ENCODE data around the gene GSE1.

The GSE1 gene

GRCh38 chr16:85680352-85680944 is 67.3 kb downstream of the GSE1 start:
- TF ChIP-seq TARDBP (IDR thresholded peaks at IDR 0.05): no peak
- no peak for TF ChIP-seq BHLHE40 (IDR thresholded peaks at IDR 0.05; ENCODE audit: borderline replicate concordance)
- TF ChIP-seq, protein P1, sequence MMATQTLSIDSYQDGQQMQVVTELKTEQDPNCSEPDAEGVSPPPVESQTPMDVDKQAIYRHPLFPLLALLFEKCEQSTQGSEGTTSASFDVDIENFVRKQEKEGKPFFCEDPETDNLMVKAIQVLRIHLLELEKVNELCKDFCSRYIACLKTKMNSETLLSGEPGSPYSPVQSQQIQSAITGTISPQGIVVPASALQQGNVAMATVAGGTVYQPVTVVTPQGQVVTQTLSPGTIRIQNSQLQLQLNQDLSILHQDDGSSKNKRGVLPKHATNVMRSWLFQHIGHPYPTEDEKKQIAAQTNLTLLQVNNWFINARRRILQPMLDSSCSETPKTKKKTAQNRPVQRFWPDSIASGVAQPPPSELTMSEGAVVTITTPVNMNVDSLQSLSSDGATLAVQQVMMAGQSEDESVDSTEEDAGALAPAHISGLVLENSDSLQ (IDR thresholded peaks at IDR 0.05): no peak
- TF ChIP-seq CTBP1 (IDR thresholded peaks at IDR 0.05; ENCODE audit: borderline replicate concordance): no peak
- TF ChIP-seq FOXK2 (IDR thresholded peaks at IDR 0.05): no peak
- no peak for TF ChIP-seq SUZ12 (IDR thresholded peaks at IDR 0.05)
- TF ChIP-seq ARNT (IDR thresholded peaks at IDR 0.05): no peak
- no peak for TF ChIP-seq FOXA1 (IDR thresholded peaks at IDR 0.05)
- no peak for TF ChIP-seq SP1 (IDR thresholded peaks at IDR 0.05)
- TF ChIP-seq LEF1 (IDR thresholded peaks at IDR 0.05; ENCODE audit: borderline replicate concordance): no peak
- no peak for TF ChIP-seq HDGF (IDR thresholded peaks at IDR 0.05; ENCODE audit: borderline replicate concordance)
- TF ChIP-seq ZNF384 (IDR thresholded peaks at IDR 0.05): no peak
- TF ChIP-seq ELF4 (IDR thresholded peaks at IDR 0.05): no peak
- POLR2A ChIA-PET: no interaction called here
- DNase-seq (ENCODE audit: extremely low spot score): no peak
- CTCF ChIA-PET: no interaction called here

GRCh38 chr16:85681255-85681654 is 68.1 kb downstream of the GSE1 start:
- ChIA-PET CTCF (no interaction called here), POLR2A (no interaction called here)

GRCh38 chr16:85682516-85682915 is 69.4 kb downstream of the GSE1 start:
- ChIA-PET CTCF (interaction anchor here (0.7 to 0.9 kb wide), 2 partner anchors 9 to 35 kb away, joined by 3 read pairs; no protein-coding TSS in a partner anchor), POLR2A (no interaction called here)
- TF ChIP-seq ZNF384 (IDR thresholded peaks at IDR 0.05) (no peak), NFRKB (IDR thresholded peaks at IDR 0.05) (no peak), LEF1 (IDR thresholded peaks at IDR 0.05; ENCODE audit: borderline replicate concordance) (no peak), FOXA1 (IDR thresholded peaks at IDR 0.05) (no peak), ELF4 (IDR thresholded peaks at IDR 0.05) (no peak), L3MBTL2 (conservative IDR thresholded peaks at IDR 0.05) (no peak), FOXM1 (IDR thresholded peaks at IDR 0.05; ENCODE audit: borderline replicate concordance) (no peak), SP1 (IDR thresholded peaks at IDR 0.05) (no peak)
- TF ChIP-seq, protein P1 (IDR thresholded peaks at IDR 0.05): no peak
- no peak for DNase-seq (ENCODE audit: extremely low spot score)

More at GRCh38 chr16:85681255-85681654, 68.1 kb downstream of the GSE1 start:
- no peak for DNase-seq (ENCODE audit: extremely low spot score)
- TF ChIP-seq FOXM1 (IDR thresholded peaks at IDR 0.05; ENCODE audit: borderline replicate concordance): no peak
- no peak for TF ChIP-seq FOXK2 (IDR thresholded peaks at IDR 0.05)
- TF ChIP-seq SP1 (IDR thresholded peaks at IDR 0.05): no peak
- no peak for TF ChIP-seq HDGF (IDR thresholded peaks at IDR 0.05; ENCODE audit: borderline replicate concordance)
- TF ChIP-seq L3MBTL2 (conservative IDR thresholded peaks at IDR 0.05): no peak
- TF ChIP-seq ZNF384 (IDR thresholded peaks at IDR 0.05): no peak
- no peak for TF ChIP-seq NFRKB (IDR thresholded peaks at IDR 0.05)
- no peak for TF ChIP-seq ELF4 (IDR thresholded peaks at IDR 0.05)

GRCh38 chr16:85683363-85683762 is 70.2 kb downstream of the GSE1 start:
- no peak for TF ChIP-seq ZNF384 (IDR thresholded peaks at IDR 0.05)
- POLR2A ChIA-PET: no interaction called here
- no peak for DNase-seq (ENCODE audit: extremely low spot score)
- CTCF ChIA-PET: interaction anchor here (0.9 to 1.0 kb wide), 2 partner anchors 34 kb away, joined by 3 read pairs; no protein-coding TSS in a partner anchor

GRCh38 chr16:85685251-85685650 is 72.1 kb downstream of the GSE1 start:
- TF ChIP-seq FOXM1 (IDR thresholded peaks at IDR 0.05; ENCODE audit: borderline replicate concordance) (no peak), TARDBP (IDR thresholded peaks at IDR 0.05) (no peak), ARNT (IDR thresholded peaks at IDR 0.05) (no peak), FOXK2 (IDR thresholded peaks at IDR 0.05) (no peak), L3MBTL2 (conservative IDR thresholded peaks at IDR 0.05) (no peak), BHLHE40 (IDR thresholded peaks at IDR 0.05; ENCODE audit: borderline replicate concordance) (no peak), NFRKB (IDR thresholded peaks at IDR 0.05) (no peak), LEF1 (IDR thresholded peaks at IDR 0.05; ENCODE audit: borderline replicate concordance) (no peak), HDGF (IDR thresholded peaks at IDR 0.05; ENCODE audit: borderline replicate concordance) (no peak), ZNF384 (IDR thresholded peaks at IDR 0.05) (no peak), FOXA1 (IDR thresholded peaks at IDR 0.05) (no peak), SP1 (IDR thresholded peaks at IDR 0.05) (no peak), ELF4 (IDR thresholded peaks at IDR 0.05) (no peak), CTBP1 (IDR thresholded peaks at IDR 0.05; ENCODE audit: borderline replicate concordance) (no peak), SUZ12 (IDR thresholded peaks at IDR 0.05) (no peak)
- TF ChIP-seq, protein P1 (IDR thresholded peaks at IDR 0.05): no peak
- ChIA-PET CTCF (no interaction called here), POLR2A (no interaction called here)
- no peak for DNase-seq (ENCODE audit: extremely low spot score)

DNA sequence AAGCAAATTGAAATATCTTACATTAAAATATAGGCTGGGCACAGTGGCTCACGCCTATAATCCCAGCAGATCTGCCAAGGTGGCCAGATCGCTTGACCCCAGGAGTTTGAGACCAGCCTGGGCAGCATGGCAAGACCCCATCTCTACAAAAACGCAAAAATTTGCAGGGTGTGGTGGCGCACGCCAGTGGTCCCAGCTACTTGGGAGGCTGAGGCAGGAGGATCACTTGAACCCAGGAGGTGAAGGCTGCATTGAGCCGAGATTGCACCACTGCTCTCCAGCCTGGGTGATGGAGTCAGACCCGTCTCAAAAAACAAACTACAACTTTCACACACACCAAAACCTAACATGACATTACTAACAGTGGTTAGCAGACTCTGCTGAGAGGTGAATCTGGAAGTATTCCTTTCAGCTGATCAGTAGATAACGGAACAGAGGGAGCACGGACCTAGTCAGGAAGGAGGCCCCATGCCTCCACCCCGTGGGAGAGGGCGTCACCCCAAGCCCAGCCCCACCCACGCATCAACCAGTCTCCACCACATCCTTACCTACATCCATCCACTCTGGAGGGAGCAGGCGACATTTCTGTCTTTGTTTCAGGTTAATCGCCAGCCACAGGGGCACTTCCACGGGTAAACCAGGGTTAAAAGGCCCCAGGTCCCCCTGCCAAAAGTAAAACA is 73.9 kb downstream of the GSE1 start:
- ChIA-PET CTCF (no interaction called here), POLR2A (no interaction called here)

More for the DNA sequence above, 73.9 kb downstream of the GSE1 start:
- no peak for TF ChIP-seq CTBP1 (IDR thresholded peaks at IDR 0.05; ENCODE audit: borderline replicate concordance)
- TF ChIP-seq BHLHE40 (IDR thresholded peaks at IDR 0.05; ENCODE audit: borderline replicate concordance): no peak
- TF ChIP-seq, protein P1 (IDR thresholded peaks at IDR 0.05): no peak
- TF ChIP-seq TARDBP (IDR thresholded peaks at IDR 0.05): no peak
- TF ChIP-seq L3MBTL2 (conservative IDR thresholded peaks at IDR 0.05): no peak
- TF ChIP-seq FOXK2 (IDR thresholded peaks at IDR 0.05): no peak
- TF ChIP-seq NFRKB (IDR thresholded peaks at IDR 0.05): no peak
- TF ChIP-seq SUZ12 (IDR thresholded peaks at IDR 0.05): no peak
- TF ChIP-seq FOXM1 (IDR thresholded peaks at IDR 0.05; ENCODE audit: borderline replicate concordance): no peak
- no peak for TF ChIP-seq HDGF (IDR thresholded peaks at IDR 0.05; ENCODE audit: borderline replicate concordance)
- no peak for TF ChIP-seq LEF1 (IDR thresholded peaks at IDR 0.05; ENCODE audit: borderline replicate concordance)
- TF ChIP-seq SP1 (IDR thresholded peaks at IDR 0.05): no peak
- no peak for TF ChIP-seq ARNT (IDR thresholded peaks at IDR 0.05)
- no peak for TF ChIP-seq FOXA1 (IDR thresholded peaks at IDR 0.05)
- no peak for TF ChIP-seq ZNF384 (IDR thresholded peaks at IDR 0.05)
- no peak for DNase-seq (ENCODE audit: extremely low spot score)
